Psoas muscle (tissue), 8 donors: ENCODE results near the gene HLCS. TPM values are rescaled to one million over a fixed set of nuclear protein-coding genes. Genes with fewer than 3 reads are reported as not detected.

Experiments
- ATAC-seq, 4 donors: fragments of 200-7000 bp; cut with Tn5 transposase; one replicate each; pipeline ENCODE4 v1.9.1; 2020; ENCODE audit warnings: moderate library complexity in 3 of 4, mild to moderate bottlenecking in 2 of 4
- DNase-seq, 2 donors: peaks; one replicate each; pipeline ENCODE4 v3.0.0-alpha.2; 2020
- H3K27ac ChIP-seq: fragments of 200-600 bp; one replicate; pipeline ENCODE4 v1.8.0; 2022
- H3K27me3 ChIP-seq, 3 donors: fragments of 200-600 bp in 1 of 3; one replicate each; pipeline versions ENCODE4 v1.6.1 to v1.8.0; 2013 to 2022; ENCODE audit warnings: low read length in 2 of 3, mild to moderate bottlenecking in 2 of 3, moderate library complexity in 1 of 3; ENCODE audit not compliant: insufficient read depth in 3 of 3
- H3K36me3 ChIP-seq, 2 donors: fragments of 200-600 bp in 1 of 2; one replicate each; pipeline versions ENCODE4 v1.6.1 to v1.8.0; 2013 to 2022; ENCODE audit warnings: low read depth in 1 of 2, mild to moderate bottlenecking in 1 of 2, moderate library complexity in 1 of 2; ENCODE audit not compliant: insufficient read depth in 1 of 2
- H3K4me1 ChIP-seq: fragments of 200-600 bp; one replicate; pipeline ENCODE4 v1.8.0; 2022
- H3K4me3 ChIP-seq: fragments of 200-600 bp; one replicate; pipeline ENCODE4 v1.8.0; 2022; ENCODE audit warnings: mild to moderate bottlenecking
- H3K9me3 ChIP-seq: fragments of 200-600 bp; one replicate; pipeline ENCODE4 v1.8.0; 2022
- CTCF ChIP-seq: fragments of 200-600 bp; IDR thresholded peaks from one replicate; pipeline ENCODE4 v1.8.0; 2022; ENCODE audit warnings: antibody characterized with exemption
- WGBS, 3 donors: extraction: QIAGEN DNeasy Blood & Tissue Kit; methylation state at CpG; one replicate each; pipeline versions ENCODE4 v1.1.6 to v1.1.7; 2013; 5-methylcytosine and 5-hydroxymethylcytosine counted together
- intact Hi-C, 2 donors: fragments of 100-400 bp; cut with DNase I; formaldehyde crosslinking; loops; one replicate each; pipeline versions ENCODE4 v1.11.0 to v1.14.2; 2022
- polyA plus RNA-seq, 3 donors: library from polyadenylated mRNA; stranded (reverse); fragments of 200-250 nt; gene quantifications; one replicate each; pipeline ENCODE4 v1.2.3, GENCODE V29; 2013
- total RNA-seq, 4 donors: library from RNA; stranded (reverse); fragmentation: NEBNext Ultra II Directional in 2 of 4; extraction: Animal tissue kit (Norgen Biotek cat#: 25700) in 2 of 4; gene quantifications; one replicate each; pipeline versions ENCODE4 v1.2.1 to v1.2.4, GENCODE V29; 2021 to 2023
- donor health status: healthy with polysubstance abuse.
- donor health status: DM: no; HTN: no; CAD: no; lungs with moderate emphysema.
- donor health status: Bipolar disorder and iron deficiency.
- donor health status: healthy.
- donor health status: DM: yes; HTN: yes; CAD: no.
- donor health status: DM: no; HTN: no; CAD: no.
- donor health status: DM: no; HTN: no; CAD: no.
- donor health status: DM: yes; HTN: yes; CAD: no.

HLCS gene
- total and polyA plus RNA-seq, 7 donors: 3.6 to 13.5 (median 8.1) TPM

- peak overlapping the region; percentile 47 for H3K27ac ChIP-seq
- intact Hi-C loops: loop anchor here in 1 of 2 donors (10.0 kb wide), 1 partner anchor 115 kb away; no protein-coding TSS in a partner anchor
- no peaks in the 10 kb centered on the region for H3K36me3 ChIP-seq
- peak; percentile 72 to 85 for DNase-seq
- TF ChIP-seq CTCF: no peak
- H3K4me1 ChIP-seq: peaks cover 10% of the 10 kb centered on the region
- H3K9me3 ChIP-seq: no peaks in the 10 kb centered on the region
- no peak overlapping the region for H3K4me3 ChIP-seq
- no peaks in the 10 kb centered on the region for H3K27me3 ChIP-seq
- 53 to 60% (median 56%) methylated on average over 8 of the region's 8 CpGs for WGBS, 3 donors
- ATAC-seq: peak; percentile 85 to 90 (median 88)
Observed at GRCh38 chr21:36859744-36860501, 106.5 kb downstream of the HLCS start.

DNA sequence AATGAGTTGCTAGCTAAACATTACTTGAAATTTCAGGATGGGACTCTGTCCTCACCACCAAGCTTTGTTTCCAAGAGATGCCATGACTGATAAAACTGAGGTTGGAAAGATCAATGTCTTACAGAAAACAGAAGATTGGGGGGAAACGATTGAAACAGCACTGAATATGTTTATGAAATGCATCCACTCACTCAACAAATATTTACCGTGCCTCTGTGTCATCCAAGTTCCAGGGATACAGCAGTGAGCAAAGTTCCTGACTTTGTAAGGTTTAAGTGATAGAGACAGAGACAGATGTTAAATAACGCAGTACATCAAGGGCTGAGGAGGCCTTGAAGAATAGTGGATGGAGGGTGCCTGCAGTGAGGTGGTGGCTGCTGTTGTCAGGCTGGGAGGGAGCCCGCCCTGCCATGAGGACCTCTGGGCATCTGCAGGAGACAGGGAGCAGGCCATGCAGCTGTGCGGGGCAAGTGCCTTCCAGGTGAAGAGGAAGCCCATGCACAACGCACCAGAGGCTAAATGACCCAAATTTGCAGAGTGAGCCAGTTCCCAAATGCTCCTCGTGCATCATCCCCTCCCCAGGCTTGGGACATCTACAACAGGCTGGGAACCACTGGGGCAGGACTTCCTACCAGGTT, 108.0 kb downstream of the HLCS start:
- Histone ChIP-seq H3K27ac (no peak overlapping the region), H3K9me3 (no peaks in the 10 kb centered on the region), H3K36me3 (no peaks in the 10 kb centered on the region), H3K4me3 (no peak overlapping the region), H3K4me1 (peaks cover 10% of the 10 kb centered on the region), H3K27me3 (no peaks in the 10 kb centered on the region)
- TF ChIP-seq CTCF: no peak
- ATAC-seq (no peak), DNase-seq (no peak)
- intact Hi-C loops: loop anchor here in 1 of 2 donors (10.0 kb wide), 1 partner anchor 114 kb away; no protein-coding TSS in a partner anchor
- WGBS, 3 donors: 87 to 92% (median 92%) methylated on average over 7 of the region's 7 CpGs

DNA sequence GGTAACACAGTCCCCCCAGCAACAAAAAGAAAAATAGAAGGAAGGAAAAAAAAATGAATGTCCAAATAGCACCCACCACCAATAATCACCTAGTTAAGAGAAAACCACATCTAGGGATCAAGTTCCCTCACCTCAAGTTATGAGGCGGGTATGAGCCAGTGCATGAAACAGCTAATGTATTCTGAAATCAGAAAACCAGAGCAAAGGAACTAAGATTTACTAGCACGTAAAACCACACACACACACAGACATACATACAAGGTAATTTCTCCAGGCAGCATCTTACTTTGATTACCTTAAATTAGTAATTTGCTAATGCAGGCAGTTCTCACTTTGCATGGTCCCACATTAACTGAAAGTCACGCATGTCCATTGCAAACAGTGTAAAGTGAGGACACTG, 109.8 kb downstream of the HLCS start:
- TF ChIP-seq CTCF: no peak
- H3K27me3 ChIP-seq: no peaks in the 10 kb centered on the region
- no peak overlapping the region for H3K27ac ChIP-seq
- no peaks in the 10 kb centered on the region for H3K36me3 ChIP-seq
- WGBS, 3 donors: 96 to 97% (median 97%) methylated on average over 3 of the region's 3 CpGs
- no peak for ATAC-seq
- no peaks in the 10 kb centered on the region for H3K9me3 ChIP-seq
- peaks cover 10% of the 10 kb centered on the region for H3K4me1 ChIP-seq
- H3K4me3 ChIP-seq: no peak overlapping the region
- DNase-seq: no peak
- intact Hi-C loops: loop anchor here in 1 of 2 donors (10.0 kb wide), 1 partner anchor 112 kb away; no protein-coding TSS in a partner anchor

DNA sequence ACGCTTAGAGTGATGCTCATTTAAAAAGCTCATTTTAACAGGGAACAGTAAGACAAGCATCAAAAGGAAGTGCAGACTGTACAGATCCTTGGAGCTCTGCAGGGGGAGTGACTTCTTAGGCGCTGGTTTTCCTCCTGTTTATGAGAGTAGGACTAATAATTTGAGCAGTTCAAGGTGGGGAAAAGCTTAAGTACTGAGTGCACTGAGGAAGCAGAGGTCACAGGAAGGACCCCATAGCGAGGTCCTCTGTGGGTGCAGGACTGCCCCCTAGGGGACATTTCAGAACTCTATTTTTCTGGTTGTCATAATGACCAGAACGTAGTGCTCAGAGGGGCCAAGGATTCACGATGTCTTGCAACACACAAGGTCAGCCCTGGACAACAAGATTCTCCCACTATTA, 112.1 kb downstream of the HLCS start:
- intact Hi-C loops: loop anchor here (5.0 to 10.0 kb wide), 2 partner anchors 107 to 110 kb away; no protein-coding TSS in a partner anchor
- peak in 3 of 4 donors; percentile 74 to 84 (median 77) for ATAC-seq
- 45 to 48% (median 46%) methylated on average over 5 of the region's 5 CpGs for WGBS, 3 donors

More for the DNA sequence above, 112.1 kb downstream of the HLCS start:
- no peaks in the 10 kb centered on the region for H3K27me3 ChIP-seq
- TF ChIP-seq CTCF: peak; percentile 48
- H3K4me3 ChIP-seq: no peak overlapping the region
- no peaks in the 10 kb centered on the region for H3K4me1 ChIP-seq
- no peak overlapping the region for H3K27ac ChIP-seq
- no peak for DNase-seq
- no peaks in the 10 kb centered on the region for H3K36me3 ChIP-seq
- H3K9me3 ChIP-seq: no peaks in the 10 kb centered on the region
